Dedifferentiated amniotic fluid mesenchymal stem cell (primary cell): ENCODE measurements around the gene CALN1.
"Not testable (repeated sequence)": the region's sequence is repeated elsewhere in the genome, so short reads cannot be mapped to it uniquely, and the experiment has no call there.

Experiments used
- DNase-seq: peaks from one replicate; pipeline ENCODE4 v3.0.0-alpha.2; 2016; ENCODE audit errors: extremely low spot score

The CALN1 gene

DNA sequence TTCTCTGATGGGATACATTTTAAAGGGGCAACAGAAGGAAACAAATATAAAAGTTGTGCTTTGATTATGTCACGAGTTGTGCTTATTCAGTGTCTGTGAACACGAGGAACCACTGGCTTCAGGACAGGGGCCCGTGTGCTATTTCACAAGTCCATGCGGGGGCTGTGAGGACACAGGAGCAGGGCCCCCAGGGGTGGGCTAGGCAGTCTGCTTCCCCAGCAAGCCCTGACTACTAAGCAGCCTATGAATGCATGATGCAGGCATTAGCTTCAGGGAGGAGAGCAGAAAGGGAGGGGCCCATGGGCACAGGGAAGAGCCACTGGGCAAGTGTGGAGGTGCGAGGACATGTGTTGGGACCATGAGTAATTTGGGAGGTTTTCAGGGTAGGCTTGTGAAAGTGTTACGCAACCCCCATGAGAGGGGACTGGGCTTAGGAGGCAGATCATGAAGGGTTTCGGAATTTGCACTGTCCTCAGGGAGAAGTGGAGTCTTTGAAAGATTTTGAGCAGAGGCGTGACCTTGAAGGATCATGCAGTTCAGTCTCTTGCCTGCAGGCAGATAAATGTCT lies 424.9 kb downstream of the CALN1 start:
- DNase-seq: no peak

DNA sequence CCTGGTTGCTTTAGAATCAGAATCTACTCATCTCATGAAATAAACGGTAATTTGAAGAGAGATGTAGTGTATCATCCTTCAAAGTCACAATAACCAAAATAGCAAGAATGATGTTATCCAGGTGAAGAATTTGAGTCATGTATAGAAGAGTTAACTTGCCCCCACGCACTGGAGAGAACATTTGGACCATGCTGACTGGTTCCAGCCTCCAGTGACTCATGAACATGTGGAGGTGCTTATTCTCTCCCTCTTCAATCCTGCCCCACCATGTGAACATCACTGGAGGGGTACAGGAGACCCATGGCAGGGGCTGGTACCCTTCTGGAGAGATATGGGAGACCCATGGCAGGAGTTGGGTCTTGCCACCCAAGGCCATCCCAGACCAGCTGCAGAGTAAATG lies 427.8 kb downstream of the CALN1 start:
- DNase-seq: no peak

DNA sequence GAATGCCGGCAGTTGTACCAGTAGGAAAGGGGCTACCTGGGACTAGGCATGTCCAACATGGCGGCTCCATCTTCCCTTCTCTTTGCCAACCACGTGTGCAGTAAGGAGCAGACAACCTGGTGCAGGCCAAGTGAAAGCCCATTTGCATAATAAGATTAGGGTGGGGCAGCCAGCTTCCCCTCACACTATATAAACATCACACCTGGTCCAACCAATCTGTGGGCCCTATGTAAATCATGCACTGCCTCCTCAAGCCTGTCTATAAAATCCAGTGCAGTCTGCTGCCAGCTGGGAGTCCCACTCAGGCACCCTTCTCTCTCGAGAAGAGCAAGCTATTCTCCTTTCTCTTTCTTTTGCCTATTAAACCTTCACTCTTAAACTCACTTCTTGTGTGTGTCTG lies 429.3 kb downstream of the CALN1 start:
- no peak for DNase-seq

DNA sequence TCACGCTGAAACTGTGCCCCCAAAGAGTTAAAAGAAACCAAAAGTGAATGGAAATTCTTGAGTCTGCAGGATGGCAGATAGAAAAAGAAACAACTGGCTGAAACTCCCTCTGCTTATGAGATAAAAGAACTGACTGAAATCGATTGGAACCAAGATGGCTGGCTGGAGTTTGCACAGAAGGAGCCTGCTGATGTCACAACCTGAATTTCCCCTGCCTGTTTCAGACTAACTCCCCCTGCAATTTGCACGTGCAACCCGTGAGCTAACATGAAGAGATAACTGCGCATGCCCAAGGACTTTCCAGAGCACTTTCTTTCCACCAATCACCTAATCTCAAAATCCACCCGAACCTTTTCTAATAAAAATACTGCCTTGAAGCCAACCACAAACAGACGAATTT lies 435.5 kb downstream of the CALN1 start:
- DNase-seq: no peak

DNA sequence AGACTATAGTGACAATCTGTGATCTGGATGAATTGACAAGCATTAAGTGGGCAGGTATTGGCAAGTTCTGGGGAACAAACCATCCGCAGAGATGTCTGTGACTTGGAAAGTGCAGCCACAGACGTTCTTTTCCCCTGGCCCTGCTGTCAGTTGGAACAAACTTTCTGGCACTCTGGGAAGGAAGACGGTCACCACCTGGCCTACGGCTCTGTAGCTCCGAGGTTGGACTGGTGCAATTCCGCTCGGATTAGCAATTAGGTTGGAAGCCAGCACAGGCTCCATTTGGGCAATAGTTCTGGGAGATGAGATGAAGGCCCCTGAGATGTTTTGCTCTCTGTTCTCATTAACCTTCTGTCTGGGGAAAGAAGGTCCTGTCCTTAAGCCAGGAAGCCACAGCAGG lies 437.5 kb downstream of the CALN1 start:
- DNase-seq: no peak

DNA sequence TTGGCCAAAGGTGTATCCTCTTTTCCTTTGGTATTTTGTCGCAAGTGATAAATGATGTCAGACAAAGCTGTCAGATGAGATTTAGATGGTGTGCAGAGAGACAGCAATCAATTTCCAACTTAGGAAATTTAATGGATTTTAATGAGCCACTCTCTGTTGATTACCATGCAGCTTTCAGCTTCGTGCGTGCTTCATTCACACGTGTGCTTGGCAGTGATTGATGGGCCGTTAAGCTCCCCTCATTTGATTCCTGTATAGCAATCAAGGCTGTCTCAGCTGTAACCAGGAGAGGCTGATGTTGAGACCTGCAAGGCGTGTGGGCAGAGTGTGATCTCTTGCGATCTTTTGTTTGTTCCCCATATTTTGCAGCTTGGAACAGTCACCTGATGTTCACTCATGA lies 439.6 kb downstream of the CALN1 start:
- DNase-seq: no peak

DNA sequence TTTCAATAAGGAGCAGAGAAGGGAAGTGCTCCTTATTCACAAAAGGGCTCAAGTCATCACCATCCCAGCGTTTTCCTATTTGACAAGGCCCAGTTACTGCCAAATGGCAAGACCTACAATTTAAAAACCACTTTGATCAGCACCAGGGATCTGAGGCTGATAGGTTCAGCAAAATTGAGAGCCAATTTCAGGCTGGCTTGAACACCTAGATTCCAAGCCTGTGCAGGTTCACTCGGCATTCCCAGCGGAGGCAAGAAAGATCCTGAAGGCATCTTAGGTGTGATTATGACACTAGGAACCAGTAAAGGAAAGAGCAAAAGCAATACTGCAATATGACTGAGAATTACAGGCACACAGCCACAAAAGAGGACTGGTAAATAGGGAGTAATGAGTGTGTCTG lies 441.4 kb downstream of the CALN1 start:
- DNase-seq: no peak

DNA sequence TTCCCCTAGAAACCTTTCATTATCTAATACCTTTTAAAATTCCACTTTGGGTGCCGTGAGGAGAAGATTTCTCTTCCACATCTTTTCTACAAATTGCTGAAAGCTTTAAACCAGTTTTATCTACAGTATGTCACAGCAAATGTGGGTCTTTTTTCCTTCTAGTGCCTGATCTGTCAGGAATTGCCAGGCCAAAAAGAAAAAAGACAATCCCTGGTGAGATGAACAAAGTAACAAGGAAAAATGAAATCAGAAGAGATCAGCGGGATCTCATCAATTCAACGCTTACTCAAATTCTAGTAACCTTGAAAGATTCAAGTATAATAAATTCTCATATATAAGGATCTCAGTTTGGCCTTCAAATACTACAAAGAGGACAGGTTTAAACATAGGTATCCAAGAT lies 449.5 kb downstream of the CALN1 start:
- no peak for DNase-seq

DNA sequence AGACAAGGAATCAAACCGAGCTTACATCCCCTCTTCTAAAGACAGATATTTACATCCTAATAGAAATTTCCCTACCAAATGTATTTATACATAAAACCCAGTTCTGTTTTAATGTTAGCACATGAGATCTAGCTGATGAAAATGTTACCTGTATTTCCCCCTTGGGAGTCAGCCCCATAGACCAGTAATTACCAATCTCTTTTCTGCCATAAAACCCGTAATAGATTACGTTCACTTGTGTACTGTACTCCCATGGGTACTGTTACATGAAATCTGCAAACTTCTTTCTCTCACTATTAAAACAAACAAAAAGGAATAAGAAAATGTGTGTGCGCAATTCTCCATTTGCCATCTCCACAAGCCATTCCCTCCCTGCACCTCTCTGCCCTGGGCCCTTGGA lies 450.9 kb downstream of the CALN1 start:
- DNase-seq: no peak

DNA sequence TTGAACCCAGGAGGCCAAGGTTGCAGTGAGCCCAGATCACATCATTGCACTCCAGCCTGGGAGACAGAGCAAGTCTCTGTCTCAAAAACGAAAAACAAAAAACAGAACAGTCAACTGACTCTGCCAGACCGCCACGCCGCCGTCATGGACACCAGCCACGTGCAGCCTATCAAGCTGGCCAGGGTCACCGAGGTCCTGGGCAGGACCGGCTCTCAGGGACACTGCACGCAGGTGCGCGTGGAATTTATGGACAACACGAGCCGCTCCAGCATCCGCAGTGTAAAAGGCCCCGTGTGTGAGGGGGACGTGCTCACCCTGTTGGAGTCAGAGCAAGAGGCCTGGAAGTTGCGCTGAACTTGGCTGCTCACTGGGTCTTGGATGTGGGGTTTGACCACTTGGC lies 470.0 kb downstream of the CALN1 start:
- no peak for DNase-seq

DNA sequence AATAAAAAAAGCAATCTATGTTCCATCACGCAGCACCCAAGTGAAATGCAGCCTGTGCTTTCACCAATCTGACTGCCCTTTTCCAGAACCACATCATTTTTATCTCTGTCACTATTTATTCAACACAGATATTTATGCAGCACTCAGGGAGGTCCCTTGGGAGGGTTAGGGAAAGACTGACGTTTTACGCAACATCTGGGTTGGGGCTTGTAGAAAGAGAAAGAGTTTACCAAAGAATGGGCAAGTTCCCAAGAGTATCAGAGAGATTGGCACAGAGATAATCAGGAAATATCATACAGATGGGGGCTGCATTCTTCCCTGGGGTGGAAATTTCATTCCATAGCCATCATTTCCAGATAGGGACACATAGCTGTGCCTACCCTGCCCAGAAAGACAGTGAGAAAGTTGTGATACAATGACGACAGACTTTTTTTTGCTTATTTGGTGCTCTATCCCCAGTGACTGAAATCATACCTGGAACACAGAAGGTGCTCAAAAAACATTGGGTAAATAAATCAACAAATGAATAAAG lies 474.2 kb downstream of the CALN1 start:
- no peak for DNase-seq

DNA sequence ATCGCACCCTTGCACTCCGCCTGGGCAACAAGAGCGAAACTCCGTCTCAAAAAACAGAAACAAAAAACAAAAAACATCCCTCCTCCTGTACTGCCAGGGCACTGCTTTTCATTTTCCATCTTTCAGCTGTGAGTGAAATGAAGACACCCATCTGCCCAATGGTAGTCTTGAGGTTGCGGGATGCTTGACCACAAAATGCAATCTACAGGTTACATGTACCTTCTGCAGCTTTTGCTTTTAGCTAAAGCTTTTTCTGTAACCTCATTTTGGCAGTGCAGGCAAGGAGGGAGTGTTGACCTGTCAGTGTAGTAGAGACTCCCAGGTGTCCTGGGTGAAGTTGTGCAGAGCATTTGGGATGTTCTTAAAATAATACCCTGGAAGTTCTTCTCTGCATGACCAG lies 476.5 kb downstream of the CALN1 start:
- DNase-seq: no peak

DNA sequence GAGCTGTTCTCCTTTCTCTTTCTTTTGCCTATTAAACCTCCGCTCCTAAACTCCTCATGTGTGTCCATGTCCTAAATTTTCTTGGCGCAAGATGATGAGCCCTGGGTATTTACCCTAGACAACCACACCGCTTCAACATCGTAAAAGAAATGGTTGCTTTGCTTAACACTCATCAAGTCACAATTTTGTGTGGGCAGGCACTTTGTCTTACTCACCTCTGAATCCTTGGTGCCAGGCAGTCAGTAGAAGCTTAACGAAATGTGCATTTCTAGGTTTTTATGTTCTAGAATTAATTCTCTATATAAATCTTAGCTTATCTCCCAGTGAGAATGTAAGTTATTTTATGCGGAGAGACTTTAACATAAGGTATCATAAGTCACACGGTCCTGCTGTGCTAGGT lies 478.7 kb downstream of the CALN1 start:
- DNase-seq: no peak

DNA sequence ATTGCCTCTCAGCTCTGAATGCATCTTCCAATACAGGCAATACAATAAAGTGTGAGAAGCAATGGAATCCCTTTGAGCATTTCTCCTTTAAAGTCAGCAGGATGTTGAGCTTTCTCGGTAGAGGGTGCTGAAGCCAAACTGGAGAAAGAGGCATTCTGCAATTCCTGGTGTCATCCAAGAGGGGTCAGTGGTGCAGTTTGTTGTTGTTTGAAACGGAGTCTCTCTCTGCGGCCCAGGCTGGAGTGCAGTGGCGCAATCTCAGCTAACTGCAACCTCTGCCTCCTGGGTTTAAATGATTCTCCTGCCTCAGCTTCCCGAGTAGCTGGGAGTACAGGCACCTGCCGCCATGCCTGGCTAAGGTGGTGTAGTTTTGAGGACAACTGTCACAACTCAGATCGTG lies 486.5 kb downstream of the CALN1 start:
- no peak for DNase-seq

DNA sequence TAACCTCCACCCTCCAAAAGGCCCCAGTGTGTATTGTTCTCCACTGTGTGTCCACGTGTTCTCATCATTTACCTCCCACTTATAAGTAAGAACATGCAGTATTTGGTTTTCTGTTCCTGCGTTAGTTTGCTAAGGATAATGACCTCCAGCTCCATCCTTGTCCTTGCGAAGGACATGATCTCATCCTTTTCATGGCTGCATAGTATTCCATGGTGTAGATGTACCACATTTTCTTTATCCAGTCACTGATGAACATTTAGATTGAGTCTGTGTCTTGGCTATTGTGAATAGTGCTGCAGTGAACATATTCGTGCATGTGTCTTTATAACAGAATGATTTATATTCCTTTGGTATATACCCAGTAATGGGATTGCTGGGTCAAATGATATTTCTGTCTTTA lies 497.9 kb downstream of the CALN1 start:
- not testable (repeated sequence) for DNase-seq

DNA sequence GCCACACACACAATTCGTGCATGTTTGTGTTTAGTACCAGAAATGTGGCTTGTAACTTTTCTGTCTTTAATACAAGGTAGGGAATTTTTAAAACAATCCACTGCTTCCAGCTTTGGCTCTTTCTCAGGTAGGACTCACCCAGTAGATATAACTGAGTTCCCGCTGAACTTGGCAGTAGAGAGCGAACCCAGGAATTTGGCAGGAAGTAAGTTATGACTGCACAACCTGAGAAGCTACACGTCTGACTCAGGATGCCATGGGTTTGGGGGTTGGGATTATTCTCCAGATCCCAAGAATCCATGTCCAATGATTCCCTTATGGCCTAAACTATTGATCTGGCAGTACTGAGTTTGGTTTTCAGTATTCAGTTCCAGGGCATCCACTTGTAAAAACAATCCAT lies 499.7 kb downstream of the CALN1 start:
- DNase-seq: no peak

DNA sequence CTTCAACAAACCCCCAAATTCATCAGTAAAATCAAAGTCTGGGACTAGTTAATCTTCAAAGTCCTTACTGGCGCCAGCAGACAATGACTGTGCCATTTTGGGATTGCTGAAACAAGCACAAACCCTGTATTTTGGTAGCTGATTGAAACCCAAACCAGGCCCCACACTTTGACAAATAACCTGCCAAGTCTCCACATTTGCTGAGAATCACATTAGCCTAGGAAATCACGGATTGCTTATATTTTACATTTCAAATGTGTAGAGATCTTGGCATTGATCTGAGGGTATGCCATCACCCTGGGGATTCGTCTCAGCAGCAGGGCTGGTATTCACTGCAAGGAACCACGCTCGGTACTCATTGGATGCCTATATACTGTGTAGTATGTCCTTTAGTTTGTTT lies 501.1 kb downstream of the CALN1 start:
- no peak for DNase-seq

DNA sequence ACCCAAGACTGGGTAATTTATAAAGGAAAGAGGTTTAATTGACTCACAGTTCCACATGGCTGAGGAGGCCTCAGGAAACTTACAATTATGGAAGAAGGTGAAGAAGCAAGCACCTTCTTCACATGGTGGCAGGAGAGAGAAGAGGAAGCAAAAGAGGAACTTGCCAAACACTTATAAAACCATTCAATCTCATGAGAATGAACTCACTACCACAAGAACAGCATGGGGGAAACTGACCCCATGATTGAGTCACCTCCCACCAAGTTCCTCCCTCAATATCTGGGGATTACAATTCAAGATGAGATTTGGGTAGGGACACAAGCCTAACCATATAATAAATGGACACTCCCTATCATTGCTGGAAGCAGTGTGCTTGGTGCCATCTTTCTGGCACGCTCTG lies 506.3 kb downstream of the CALN1 start:
- no peak for DNase-seq

DNA sequence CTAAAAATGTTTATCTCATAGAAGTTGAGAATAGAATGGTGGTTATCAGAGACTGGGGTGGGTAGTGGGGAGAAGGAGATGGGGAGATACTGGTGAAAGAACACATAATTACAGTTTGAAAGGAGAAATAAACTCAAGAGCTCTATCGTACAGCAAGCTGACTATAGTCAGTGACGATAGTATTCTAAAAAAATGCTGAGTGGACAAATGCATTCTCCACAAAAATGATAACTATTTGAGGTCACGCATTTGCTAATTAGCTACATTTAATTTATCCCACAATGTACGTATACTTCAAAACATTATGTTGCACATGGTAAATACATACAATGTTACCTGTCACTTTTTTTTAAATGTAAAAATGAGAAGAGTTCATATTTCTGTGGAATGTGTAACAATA lies 507.7 kb downstream of the CALN1 start:
- no peak for DNase-seq

DNA sequence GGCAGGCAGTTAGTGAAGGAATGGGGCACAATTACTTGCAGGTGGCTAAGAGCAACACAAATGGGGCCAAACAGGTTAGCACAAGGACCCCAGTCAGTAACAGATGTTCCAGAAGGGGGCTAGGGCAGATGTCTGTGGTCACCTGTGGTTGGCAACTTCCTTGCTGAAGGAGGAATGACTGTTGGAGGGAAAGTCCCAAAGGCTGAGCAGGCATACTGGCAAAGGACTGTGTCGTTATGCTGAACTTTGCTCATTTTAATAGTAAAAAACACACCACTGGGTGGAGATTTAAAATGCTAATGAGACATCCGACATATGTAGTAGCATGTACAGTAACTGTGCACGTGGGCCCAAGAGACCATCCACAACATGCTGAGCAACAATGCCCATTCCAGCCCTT lies 511.6 kb downstream of the CALN1 start:
- no peak for DNase-seq

DNA sequence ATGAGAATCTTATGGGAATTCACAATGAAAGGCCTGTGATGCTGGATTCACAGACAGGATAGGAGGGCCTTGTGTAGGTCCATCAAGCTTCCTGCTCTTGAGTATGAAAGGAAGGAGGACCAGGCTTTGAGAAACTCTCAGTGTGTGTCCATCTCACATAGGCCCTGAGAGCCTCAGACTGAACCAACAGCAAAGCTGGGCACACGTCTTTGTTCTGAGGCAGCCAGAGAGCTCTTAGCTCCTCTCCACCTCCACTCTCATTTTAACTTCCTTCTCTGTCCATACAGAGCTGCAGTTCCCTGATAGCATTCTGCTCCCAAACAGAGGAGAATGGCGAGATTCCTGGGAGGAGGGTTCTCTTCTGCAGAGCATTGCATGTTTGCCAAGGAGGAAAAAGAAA lies 515.6 kb downstream of the CALN1 start:
- DNase-seq: no peak

DNA sequence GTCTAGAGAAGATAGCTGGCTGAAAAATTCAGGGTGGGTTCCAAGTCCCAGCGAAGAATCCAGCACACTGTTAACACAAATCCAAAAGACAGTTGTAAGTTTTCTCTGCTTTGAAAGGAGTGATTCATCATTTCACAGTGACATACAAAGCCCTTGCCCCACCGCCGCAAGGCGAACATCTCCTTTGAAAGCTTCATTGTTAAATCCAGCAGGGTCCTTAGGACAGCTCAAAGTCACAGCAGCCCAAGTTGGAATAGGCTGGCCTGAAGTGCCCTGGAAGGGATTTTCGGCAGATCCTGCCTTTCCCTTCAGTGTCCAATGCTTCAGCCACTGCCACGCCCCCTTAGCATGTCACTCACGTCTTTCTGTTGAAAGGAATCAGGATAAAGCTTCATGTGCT lies 526.1 kb downstream of the CALN1 start:
- DNase-seq: no peak

DNA sequence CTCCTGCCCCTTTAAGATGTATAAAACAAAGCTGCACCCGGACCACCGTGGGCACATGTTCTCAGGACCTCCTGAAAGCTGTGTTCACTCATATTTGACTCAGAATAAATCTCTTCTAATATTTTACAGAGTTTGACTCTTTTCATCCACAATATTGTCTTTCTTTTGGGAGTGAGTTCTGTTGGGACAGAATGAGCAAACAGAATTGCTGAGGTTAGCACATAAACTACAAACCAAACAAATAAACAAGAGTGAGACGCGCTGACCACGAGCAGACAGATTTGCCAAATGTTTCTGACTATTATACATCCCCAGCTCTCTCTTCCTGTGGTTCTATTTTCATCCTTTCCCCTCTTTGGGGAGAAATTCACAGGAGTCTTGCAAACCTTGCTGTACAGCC lies 526.7 kb downstream of the CALN1 start:
- DNase-seq: no peak

DNA sequence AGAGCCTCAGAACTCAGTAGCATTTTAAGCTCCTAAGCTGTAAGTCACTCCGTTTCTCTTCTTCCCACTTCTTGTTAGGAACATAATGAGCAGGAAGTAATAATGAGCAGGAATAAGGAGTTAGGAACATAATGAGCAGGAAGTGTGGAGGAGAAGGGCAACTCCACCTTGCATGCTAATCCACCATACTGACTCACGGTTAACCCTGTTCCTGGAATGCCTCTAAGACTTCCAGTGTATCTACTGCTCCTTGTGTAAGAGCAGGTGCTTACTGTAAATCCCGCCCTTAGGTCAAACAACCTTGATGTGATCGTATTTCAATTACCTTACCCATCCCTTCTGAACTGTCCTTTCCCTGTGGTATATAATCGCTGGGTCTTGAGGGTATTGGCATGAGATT lies 528.7 kb downstream of the CALN1 start:
- DNase-seq: no peak

DNA sequence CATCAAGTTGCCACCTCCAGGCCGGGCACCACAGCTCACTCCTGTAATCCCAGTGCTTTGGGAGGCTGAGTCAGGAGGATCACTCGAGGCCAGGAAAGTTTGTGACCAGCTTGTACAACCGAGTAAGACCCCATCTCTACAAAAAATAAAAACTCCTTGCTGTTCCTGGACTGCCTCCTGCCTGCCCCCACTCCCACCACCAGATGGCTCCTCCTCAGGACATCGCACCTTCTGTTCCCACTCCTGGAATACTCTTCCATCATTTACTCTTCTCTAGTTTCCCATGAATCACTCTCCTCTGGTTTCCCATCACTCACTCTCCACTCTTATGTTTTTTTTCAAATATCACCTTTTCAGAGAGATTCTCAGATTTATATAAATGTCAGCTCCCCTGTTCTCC lies 540.7 kb downstream of the CALN1 start:
- no peak for DNase-seq
